H9 (cell line): ENCODE data around the gene HLA-DQA1. TPM values are rescaled to one million over a fixed set of nuclear protein-coding genes. Genes with fewer than 3 reads are reported as not detected.

ENCODE experiments used
- DNase-seq: peaks from one replicate; pipeline ENCODE4 v3.0.0-alpha.2; 2017
- H2AFZ ChIP-seq: one replicate; pipeline ENCODE4 v1.6.1; 2013; ENCODE audit warnings: mild to moderate bottlenecking, low read length, control low read depth, moderate library complexity
- H2AK5ac ChIP-seq: 2 replicates; pipeline ENCODE4 v1.6.1; 2013; ENCODE audit warnings: low read length, control low read depth, mixed read lengths; ENCODE audit not compliant: insufficient read length
- H2BK120ac ChIP-seq: one replicate; pipeline ENCODE4 v1.6.1; 2013; ENCODE audit warnings: low read depth, mild to moderate bottlenecking, low read length, control low read depth, inconsistent platforms; ENCODE audit not compliant: poor library complexity, severe bottlenecking
- H2BK12ac ChIP-seq: 2 replicates; pipeline ENCODE4 v1.6.1; 2013; ENCODE audit warnings: low read length, control low read depth, mixed read lengths, low read depth; ENCODE audit not compliant: insufficient read length
- H2BK15ac ChIP-seq: 2 replicates; pipeline ENCODE4 v1.6.1; 2013; ENCODE audit warnings: low read depth, low read length, control low read depth
- H2BK20ac ChIP-seq: one replicate; pipeline ENCODE4 v1.6.1; 2013; ENCODE audit warnings: low read depth, mild to moderate bottlenecking, low read length, control low read depth, inconsistent platforms; ENCODE audit not compliant: poor library complexity, severe bottlenecking
- H2BK5ac ChIP-seq: 2 replicates; pipeline ENCODE4 v1.6.1; 2013; ENCODE audit warnings: low read length, control low read depth, mixed read lengths; ENCODE audit not compliant: insufficient read length
- H3K14ac ChIP-seq: 2 replicates; pipeline ENCODE4 v1.6.1; 2013; ENCODE audit warnings: low read length, control low read depth; ENCODE audit not compliant: insufficient read depth
- H3K18ac ChIP-seq: 2 replicates; pipeline ENCODE4 v1.6.1; 2013; ENCODE audit warnings: low read depth, mild to moderate bottlenecking, mixed read lengths, low read length, control low read depth; ENCODE audit not compliant: insufficient read length
- H3K23ac ChIP-seq: 2 replicates; pipeline ENCODE4 v1.6.1; 2013; ENCODE audit warnings: low read length, control low read depth, mixed read lengths, low read depth; ENCODE audit not compliant: insufficient read length
- H3K23me2 ChIP-seq: 2 replicates; pipeline ENCODE4 v1.6.1; 2013; ENCODE audit warnings: low read depth, mild to moderate bottlenecking, mixed read lengths, low read length, control low read depth; ENCODE audit not compliant: insufficient read length, poor library complexity, severe bottlenecking
- H3K27ac ChIP-seq: 2 replicates; pipeline ENCODE4 v1.5.1; 2013; ENCODE audit warnings: low read length, control low read depth, mixed read lengths, low read depth; ENCODE audit not compliant: insufficient read length
- H3K27me3 ChIP-seq: 2 replicates; pipeline ENCODE4 v1.6.1; 2013; ENCODE audit warnings: low read length, control low read depth, inconsistent platforms; ENCODE audit not compliant: insufficient read depth
- H3K4ac ChIP-seq: 2 replicates; pipeline ENCODE4 v1.6.1; 2013; ENCODE audit warnings: low read depth, mild to moderate bottlenecking, control low read depth, inconsistent platforms, low read length, moderate library complexity
- H3K4me1 ChIP-seq: 2 replicates; pipeline ENCODE4 v1.6.1; 2013; ENCODE audit warnings: low read length, control low read depth, inconsistent platforms; ENCODE audit not compliant: insufficient read depth
- H3K4me2 ChIP-seq: 2 replicates; pipeline ENCODE4 v1.6.1; 2013; ENCODE audit warnings: low read length, control low read depth, mixed read lengths; ENCODE audit not compliant: insufficient read length, insufficient read depth
- H3K56ac ChIP-seq: 2 replicates; pipeline ENCODE4 v1.6.1; 2013; ENCODE audit warnings: low read depth, mild to moderate bottlenecking, mixed read lengths, low read length, control low read depth; ENCODE audit not compliant: insufficient read length
- H3K79me1 ChIP-seq: 2 replicates; pipeline ENCODE4 v1.6.1; 2013; ENCODE audit warnings: low read depth, mild to moderate bottlenecking, moderate library complexity, low read length, control low read depth, inconsistent platforms; ENCODE audit not compliant: insufficient read depth, poor library complexity, severe bottlenecking
- H3K79me2 ChIP-seq: 2 replicates; pipeline ENCODE4 v1.6.1; 2013; ENCODE audit warnings: low read length, control low read depth, inconsistent platforms; ENCODE audit not compliant: insufficient read depth
- H3K9ac ChIP-seq: 2 replicates; pipeline ENCODE4 v1.6.1; 2013; ENCODE audit warnings: low read length, control low read depth, mixed read lengths; ENCODE audit not compliant: insufficient read length; ENCODE audit errors: extremely low read depth
- H3K9me3 ChIP-seq: one replicate; pipeline ENCODE4 v1.6.1; 2013; ENCODE audit warnings: low read depth, low read length, inconsistent platforms; ENCODE audit not compliant: control insufficient read depth
- H3T11ph ChIP-seq: one replicate; pipeline ENCODE4 v1.6.1; 2013; ENCODE audit warnings: mild to moderate bottlenecking, low read length, control low read depth, inconsistent platforms
- H4K20me1 ChIP-seq: one replicate; pipeline ENCODE4 v1.6.1; 2013; ENCODE audit not compliant: control insufficient read depth, insufficient read length, insufficient read depth
- H4K5ac ChIP-seq: 2 replicates; pipeline ENCODE4 v1.6.1; 2013; ENCODE audit warnings: low read depth, mild to moderate bottlenecking, mixed read lengths, low read length, control low read depth; ENCODE audit not compliant: insufficient read length
- H4K8ac ChIP-seq: replicated peaks from 2 replicates; pipeline ENCODE4 v1.6.1; 2013; ENCODE audit warnings: low read length, control low read depth, mixed read lengths, low read depth; ENCODE audit not compliant: insufficient read length
- H4K91ac ChIP-seq: 2 replicates; pipeline ENCODE4 v1.6.1; 2013; ENCODE audit warnings: low read depth, mild to moderate bottlenecking, moderate library complexity, mixed read lengths, low read length, control low read depth; ENCODE audit not compliant: insufficient read length
- H3K27ac Mint-ChIP-seq, 3 experiments: 2 replicates in 2 of 3; 3 replicates in 1 of 3; pipeline ENCODE4 v1.8.0; 2020 to 2021; ENCODE audit warnings: mixed read lengths in 3 of 3, mild to moderate bottlenecking in 1 of 3, moderate library complexity in 1 of 3
- H3K27me3 Mint-ChIP-seq: 2 replicates; pipeline ENCODE4 v1.8.0; 2021; ENCODE audit warnings: low read depth, mild to moderate bottlenecking, moderate library complexity, mixed read lengths
- H3K36me3 Mint-ChIP-seq, 3 experiments: 2 replicates in 2 of 3; 3 replicates in 1 of 3; pipeline ENCODE4 v1.8.0; 2020 to 2021; ENCODE audit warnings: low read depth in 3 of 3, mixed read lengths in 3 of 3; ENCODE audit not compliant: insufficient read depth in 1 of 3
- H3K4me1 Mint-ChIP-seq, 2 experiments: 2 replicates each; pipeline ENCODE4 v1.8.0; 2020; ENCODE audit warnings: mixed read lengths in 2 of 2
- H3K4me3 Mint-ChIP-seq, 2 experiments: 2 replicates in 1 of 2; 3 replicates in 1 of 2; pipeline ENCODE4 v1.8.0; 2020 to 2021; ENCODE audit warnings: mild to moderate bottlenecking in 2 of 2, mixed read lengths in 2 of 2, moderate library complexity in 1 of 2
- H3K9me3 Mint-ChIP-seq, 2 experiments: 2 replicates in 1 of 2; 3 replicates in 1 of 2; pipeline ENCODE4 v1.8.0; 2020; ENCODE audit warnings: mild to moderate bottlenecking in 2 of 2, mixed read lengths in 2 of 2, moderate library complexity in 1 of 2
- WGBS: extraction: QIAGEN DNeasy Blood & Tissue Kit; methylation state at CpG from one replicate; pipeline ENCODE4 v1.1.7; 2013; ENCODE audit warnings: missing lambda C conversion rate, low lambda C conversion rate, mixed read lengths; ENCODE audit not compliant: insufficient read length; ENCODE audit errors: extremely low coverage; 5-methylcytosine and 5-hydroxymethylcytosine counted together
- total RNA-seq: library from RNA; stranded (reverse); gene quantifications from 2 replicates; pipeline ENCODE4 v1.2.1, GENCODE V29; 2021
- TF ChIP-seq, protein P1 (sequence below): fragments of 200-600 bp; sonication (generic); conservative IDR thresholded peaks from 3 replicates; pipeline ENCODE4 v1.8.0; 2021; ENCODE audit warnings: antibody characterized with exemption, mild to moderate bottlenecking

Gene HLA-DQA1
- total RNA-seq, 1 experiment from 2014 or later: 1.7 TPM

DNA sequence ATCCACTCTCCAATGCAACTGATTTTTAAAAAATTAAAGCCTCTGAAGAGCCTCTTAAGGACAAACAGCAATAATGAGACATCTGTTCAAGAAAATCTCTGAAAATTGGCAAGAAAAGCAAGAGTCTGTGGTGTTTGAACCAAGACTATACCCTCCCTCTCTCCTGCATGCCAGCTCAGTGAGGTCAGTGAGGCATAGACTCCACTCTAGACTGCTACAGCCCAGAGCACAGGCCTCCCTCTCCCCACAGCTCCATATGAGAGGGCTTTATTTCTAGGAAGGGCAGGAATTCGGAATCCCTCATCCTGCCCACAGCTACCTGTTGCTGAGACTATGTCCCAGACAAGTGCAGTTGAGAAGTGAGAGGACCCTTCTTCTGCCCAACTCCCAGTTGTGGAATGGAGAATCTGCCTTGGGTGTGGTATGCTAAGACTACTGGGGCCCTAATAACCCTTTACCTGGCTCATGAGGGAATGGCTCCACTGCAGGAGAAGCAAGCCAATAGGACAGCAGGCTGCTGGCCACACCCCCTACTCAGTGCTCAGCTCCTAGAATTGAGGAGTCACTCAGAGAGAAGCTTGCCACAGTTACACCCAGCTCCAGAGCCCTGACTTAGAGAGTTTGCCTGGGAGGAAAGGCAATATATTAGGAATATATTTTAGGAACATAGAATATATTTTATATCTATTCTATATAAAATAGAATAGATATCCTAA, 22.7 kb upstream of the HLA-DQA1 start:
- no peak overlapping the region for H3K23ac ChIP-seq
- H3K79me2 ChIP-seq: no peaks in the 10 kb centered on the region
- no peaks in the 10 kb centered on the region for H3K9me3 ChIP-seq
- no peak overlapping the region for H4K8ac ChIP-seq
- no peak overlapping the region for H4K91ac ChIP-seq
- no peak overlapping the region for H3K14ac ChIP-seq
- no peak overlapping the region for H3K4me2 ChIP-seq
- TF ChIP-seq, protein P1, sequence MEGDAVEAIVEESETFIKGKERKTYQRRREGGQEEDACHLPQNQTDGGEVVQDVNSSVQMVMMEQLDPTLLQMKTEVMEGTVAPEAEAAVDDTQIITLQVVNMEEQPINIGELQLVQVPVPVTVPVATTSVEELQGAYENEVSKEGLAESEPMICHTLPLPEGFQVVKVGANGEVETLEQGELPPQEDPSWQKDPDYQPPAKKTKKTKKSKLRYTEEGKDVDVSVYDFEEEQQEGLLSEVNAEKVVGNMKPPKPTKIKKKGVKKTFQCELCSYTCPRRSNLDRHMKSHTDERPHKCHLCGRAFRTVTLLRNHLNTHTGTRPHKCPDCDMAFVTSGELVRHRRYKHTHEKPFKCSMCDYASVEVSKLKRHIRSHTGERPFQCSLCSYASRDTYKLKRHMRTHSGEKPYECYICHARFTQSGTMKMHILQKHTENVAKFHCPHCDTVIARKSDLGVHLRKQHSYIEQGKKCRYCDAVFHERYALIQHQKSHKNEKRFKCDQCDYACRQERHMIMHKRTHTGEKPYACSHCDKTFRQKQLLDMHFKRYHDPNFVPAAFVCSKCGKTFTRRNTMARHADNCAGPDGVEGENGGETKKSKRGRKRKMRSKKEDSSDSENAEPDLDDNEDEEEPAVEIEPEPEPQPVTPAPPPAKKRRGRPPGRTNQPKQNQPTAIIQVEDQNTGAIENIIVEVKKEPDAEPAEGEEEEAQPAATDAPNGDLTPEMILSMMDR: no peak
- H2AFZ ChIP-seq: no peak overlapping the region
- H4K5ac ChIP-seq: no peak overlapping the region
- H2AK5ac ChIP-seq: no peak overlapping the region
- H3K4me1 Mint-ChIP-seq: peaks cover 15 to 26% of the 10 kb centered on the region in 2 experiments
- no peak overlapping the region for H3T11ph ChIP-seq
- H3K23me2 ChIP-seq: no peaks in the 10 kb centered on the region
- H3K27ac Mint-ChIP-seq: no peak overlapping the region
- H4K20me1 ChIP-seq: no peaks in the 10 kb centered on the region
- H3K4me1 ChIP-seq: peaks cover 4% of the 10 kb centered on the region; the same call in 1 of the 2 replicates
- no peak overlapping the region for H3K27ac ChIP-seq
- H2BK15ac ChIP-seq: no peak overlapping the region
- H2BK12ac ChIP-seq: no peak overlapping the region
- H3K9me3 Mint-ChIP-seq: no peaks in the 10 kb centered on the region; a peak in 1 of 5 replicates
- no peak overlapping the region for H2BK120ac ChIP-seq
- no peak overlapping the region for H2BK20ac ChIP-seq
- no peak overlapping the region for H3K4ac ChIP-seq
- no peak overlapping the region for H3K56ac ChIP-seq
- peak; percentile 47 for DNase-seq
- H3K9ac ChIP-seq: no peak overlapping the region
- H3K4me3 Mint-ChIP-seq: no peak overlapping the region
- H2BK5ac ChIP-seq: no peak overlapping the region
- WGBS: no CpG with 5 or more reads among the region's 1 CpG
- no peaks in the 10 kb centered on the region for H3K36me3 Mint-ChIP-seq
- no peaks in the 10 kb centered on the region for H3K27me3 ChIP-seq
- H3K79me1 ChIP-seq: no peaks in the 10 kb centered on the region
- no peak overlapping the region for H3K18ac ChIP-seq
- no peaks in the 10 kb centered on the region for H3K27me3 Mint-ChIP-seq
